Activated CD8-positive, alpha-beta T cell treated with anti-CD3 and anti-CD28 coated beads for 36 hours (primary cell): ENCODE data around the gene ZMYND8. TPM values are rescaled to one million over a fixed set of nuclear protein-coding genes. Genes with fewer than 3 reads are reported as not detected.

Experiments used
- ATAC-seq: fragments of 200-7000 bp; cut with Tn5 transposase; one replicate; pipeline ENCODE4 v1.10.0; 2021; ENCODE audit warnings: mild to moderate bottlenecking, moderate library complexity
- CTCF ChIA-PET: fragments of 350-600 bp; sonication (Branson Sonifier 250); formaldehyde crosslinking; loops from one replicate; lab custom pipeline; 2021; ENCODE audit warnings: antibody characterized with exemption; lab: Charles Lee
- POLR2A ChIA-PET: fragments of 350-600 bp; sonication (Branson Sonifier 250); formaldehyde crosslinking; loops from one replicate; lab custom pipeline; 2021; ENCODE audit warnings: antibody characterized with exemption; lab: Charles Lee
- DNase-seq: peaks from one replicate; pipeline ENCODE4 v3.0.0-alpha.2; 2020
- H3K27ac Mint-ChIP-seq: one replicate; pipeline ENCODE4 v1.8.0; 2021; ENCODE audit warnings: mild to moderate bottlenecking, mixed read lengths
- H3K27me3 Mint-ChIP-seq: one replicate; pipeline ENCODE4 v1.8.0; 2021; ENCODE audit warnings: mixed read lengths
- H3K36me3 Mint-ChIP-seq: one replicate; pipeline ENCODE4 v1.8.0; 2021; ENCODE audit warnings: low read depth, mixed read lengths
- H3K4me1 Mint-ChIP-seq: one replicate; pipeline ENCODE4 v1.8.0; 2021; ENCODE audit warnings: low read depth, mixed read lengths
- H3K4me3 Mint-ChIP-seq: one replicate; pipeline ENCODE4 v1.8.0; 2021; ENCODE audit warnings: mild to moderate bottlenecking, moderate library complexity, mixed read lengths
- H3K9me3 Mint-ChIP-seq: one replicate; pipeline ENCODE4 v1.8.0; 2021; ENCODE audit warnings: mixed read lengths
- CTCF ChIP-seq: fragments of 200-600 bp; IDR thresholded peaks from one replicate; pipeline ENCODE4 v1.8.0; 2022; ENCODE audit warnings: antibody characterized with exemption, mild to moderate bottlenecking
- intact Hi-C: fragments of 100-400 bp; cut with micrococcal nuclease; formaldehyde crosslinking; loops from one replicate; pipeline ENCODE4 v1.10.0; 2022
- total RNA-seq, 2 experiments: library from RNA; stranded (reverse); gene quantifications; one replicate each; pipeline ENCODE4 v1.2.3, GENCODE V29; 2021

The ZMYND8 gene
- total RNA-seq, 2 experiments from 2014 or later: 31.9 to 33.4 TPM

DNA sequence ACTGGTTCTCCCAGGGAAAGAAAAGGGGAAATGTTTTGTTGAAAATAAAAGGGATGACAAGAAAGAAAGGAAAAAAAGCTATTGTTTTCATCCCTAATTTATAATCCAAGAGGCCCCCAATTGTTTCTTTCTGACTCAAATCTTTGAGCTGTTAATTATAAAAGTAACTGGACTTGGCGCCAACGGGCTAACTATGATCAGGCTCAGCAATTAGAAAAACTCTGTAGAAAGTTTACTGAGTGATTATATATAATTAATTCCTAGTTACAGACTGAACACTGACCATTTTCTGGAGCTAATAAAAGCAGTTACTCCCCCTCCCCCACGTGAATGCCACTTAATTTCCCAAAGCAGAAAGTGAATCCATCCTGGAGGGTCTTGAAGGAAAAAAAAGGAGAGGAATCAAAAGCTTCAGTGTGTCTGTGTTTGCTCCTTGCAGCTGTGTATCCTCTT lies 3.2 kb downstream of the ZMYND8 start:
- Mint-ChIP-seq H3K27ac (no peak overlapping the region), H3K4me3 (peak overlapping the region; percentile 97), H3K4me1 (peaks cover 28% of the 10 kb centered on the region), H3K27me3 (no peaks in the 10 kb centered on the region), H3K36me3 (peaks cover 38% of the 10 kb centered on the region), H3K9me3 (no peaks in the 10 kb centered on the region)
- POLR2A ChIA-PET: interaction anchor here (0.9 to 1.0 kb wide), 2 partner anchors 19 to 37 kb away, joined by 3 read pairs; no protein-coding TSS in a partner anchor
- DNase-seq (no peak), ATAC-seq (no peak)
- no peak for TF ChIP-seq CTCF
- CTCF ChIA-PET: interaction anchor here (0.6 to 13.7 kb wide), 4 partner anchors 14 to 608 kb away, joined by 3 to 151 read pairs (median 50); no protein-coding TSS in a partner anchor
- intact Hi-C loops: loop anchor here (5.0 kb wide), 1 partner anchor 36 kb away; no protein-coding TSS in a partner anchor

- Mint-ChIP-seq H3K36me3 (peaks cover 44% of the 10 kb centered on the region), H3K27ac (peak overlapping the region; percentile 52), H3K9me3 (no peaks in the 10 kb centered on the region), H3K4me1 (peaks cover 22% of the 10 kb centered on the region), H3K27me3 (no peaks in the 10 kb centered on the region), H3K4me3 (no peak overlapping the region)
- TF ChIP-seq CTCF: no peak
- ATAC-seq (no peak), DNase-seq (no peak)
- ChIA-PET POLR2A (interaction anchor here (0.7 to 1.0 kb wide), 3 partner anchors 20 to 219 kb away, joined by 3 read pairs; no protein-coding TSS in a partner anchor), CTCF (interaction anchor here (0.6 to 13.7 kb wide), 8 partner anchors 15 to 607 kb away, joined by 3 to 151 read pairs (median 4); no protein-coding TSS in a partner anchor)
- intact Hi-C loops: loop anchor here (5.0 kb wide), 1 partner anchor 35 kb away; no protein-coding TSS in a partner anchor
Measured at GRCh38 chr20:47352332-47353238, 3.9 kb downstream of the ZMYND8 start.

- intact Hi-C loops: loop anchor here (5.0 kb wide), 1 partner anchor 34 kb away; no protein-coding TSS in a partner anchor
- peaks cover 52% of the 10 kb centered on the region for H3K36me3 Mint-ChIP-seq
- ATAC-seq (no peak), DNase-seq (no peak)
- ChIA-PET CTCF (interaction anchor here (0.8 to 13.7 kb wide), 6 partner anchors 21 to 269 kb away, joined by 3 to 151 read pairs (median 5); no protein-coding TSS in a partner anchor), POLR2A (interaction anchor here (0.7 kb wide), 1 partner anchor 220 kb away, joined by 3 read pairs; no protein-coding TSS in a partner anchor)
- no peaks in the 10 kb centered on the region for H3K27me3 Mint-ChIP-seq
- TF ChIP-seq CTCF: no peak
- H3K4me1 Mint-ChIP-seq: peaks cover 19% of the 10 kb centered on the region
- H3K9me3 Mint-ChIP-seq: no peaks in the 10 kb centered on the region
- H3K4me3 Mint-ChIP-seq: no peak overlapping the region
- H3K27ac Mint-ChIP-seq: peak overlapping the region; percentile 52
Measured at GRCh38 chr20:47351643-47352331, 4.7 kb downstream of the ZMYND8 start.

GRCh38 chr20:47350691-47351545 lies 5.6 kb downstream of the ZMYND8 start:
- ChIA-PET CTCF (interaction anchor here (1.2 to 13.7 kb wide), 5 partner anchors 32 to 270 kb away, joined by 3 to 151 read pairs (median 5); no protein-coding TSS in a partner anchor), POLR2A (interaction anchor here (0.9 kb wide), 1 partner anchor 8 kb away, joined by 3 read pairs; no protein-coding TSS in a partner anchor)
- no peak for DNase-seq
- intact Hi-C loops: loop anchor here (5.0 kb wide), 1 partner anchor 34 kb away; no protein-coding TSS in a partner anchor
- no peaks in the 10 kb centered on the region for H3K9me3 Mint-ChIP-seq
- H3K27me3 Mint-ChIP-seq: no peaks in the 10 kb centered on the region
- H3K4me1 Mint-ChIP-seq: peaks cover 19% of the 10 kb centered on the region
- ATAC-seq: no peak
- no peak overlapping the region for H3K27ac Mint-ChIP-seq
- no peak overlapping the region for H3K4me3 Mint-ChIP-seq
- H3K36me3 Mint-ChIP-seq: peaks cover 56% of the 10 kb centered on the region
- no peak for TF ChIP-seq CTCF
